PC-3 (cell line): Measurements from ENCODE around the gene PDZD2. TPM values are rescaled to one million over a fixed set of nuclear protein-coding genes. Genes with fewer than 3 reads are reported as not detected.

Experiments
- ATAC-seq: fragments of 200-7000 bp; cut with Tn5 transposase; 2 replicates; pipeline ENCODE4 v1.9.1; 2020; ENCODE audit warnings: mild to moderate bottlenecking, moderate library complexity
- BruUV-seq: library from RNA; stranded (reverse); fragments of 400-500 nt; replicated peaks from 2 replicates; lab custom pipeline; 2021; lab: Mats Ljungman, UMichigan
- CTCF ChIA-PET: fragments of 300-600 bp; sonication (Branson Sonifier 250); formaldehyde crosslinking; loops from one replicate; lab custom pipeline; 2022; ENCODE audit warnings: antibody characterized with exemption; lab: Charles Lee
- POLR2A ChIA-PET: fragments of 300-600 bp; sonication (Branson Sonifier 250); formaldehyde crosslinking; loops from one replicate; lab custom pipeline; 2022; ENCODE audit warnings: antibody characterized with exemption; ENCODE audit not compliant: unreplicated experiment; lab: Charles Lee
- DNase-seq: peaks from one replicate; pipeline ENCODE4 v3.0.0-alpha.2; 2015
- H2AFZ ChIP-seq: fragments of 300-600 bp; sonication (generic); 2 replicates; pipeline ENCODE4 v1.6.0; 2016; ENCODE audit warnings: antibody characterized with exemption, low read length
- H3F3A ChIP-seq: fragments of 300-600 bp; sonication (generic); one replicate; pipeline ENCODE4 v1.6.0; 2017; ENCODE audit warnings: antibody characterized with exemption, low read length, control low read depth, mild to moderate bottlenecking; ENCODE audit not compliant: unreplicated experiment
- H3K27ac ChIP-seq: fragments of 300-600 bp; sonication (generic); 2 replicates; pipeline ENCODE4 v1.5.1; 2016; ENCODE audit warnings: mild to moderate bottlenecking, low read length
- H3K27me3 ChIP-seq: fragments of 300-600 bp; sonication (generic); 2 replicates; pipeline ENCODE4 v1.6.1; 2016; ENCODE audit warnings: low read length, mixed read lengths
- H3K36me3 ChIP-seq: fragments of 300-600 bp; sonication (generic); 2 replicates; pipeline ENCODE4 v1.6.1; 2016; ENCODE audit warnings: low read depth, mixed run types, low read length, mixed read lengths
- H3K4me1 ChIP-seq: fragments of 300-600 bp; sonication (generic); 2 replicates; pipeline ENCODE4 v1.5.1; 2016; ENCODE audit warnings: low read length; ENCODE audit not compliant: insufficient read depth
- H3K4me2 ChIP-seq: fragments of 300-600 bp; sonication (generic); 2 replicates; pipeline ENCODE4 v1.6.0; 2016; ENCODE audit warnings: low read length
- H3K4me3 ChIP-seq: fragments of 300-600 bp; sonication (generic); 2 replicates; pipeline ENCODE4 v1.5.1; 2016; ENCODE audit warnings: mild to moderate bottlenecking, low read length, mixed read lengths
- H3K79me2 ChIP-seq: fragments of 300-600 bp; sonication (generic); 2 replicates; pipeline ENCODE4 v1.6.1; 2017; ENCODE audit warnings: low read length, mixed read lengths
- H3K9ac ChIP-seq: fragments of 300-600 bp; sonication (generic); 2 replicates; pipeline ENCODE4 v1.6.0; 2016; ENCODE audit warnings: mild to moderate bottlenecking, low read length
- H3K9me2 ChIP-seq: fragments of 300-600 bp; sonication (generic); replicated peaks from 2 replicates; pipeline ENCODE4 v1.6.1; 2016; ENCODE audit warnings: mixed run types, low read length, mixed read lengths
- H3K9me3 ChIP-seq: fragments of 300-600 bp; sonication (generic); 2 replicates; pipeline ENCODE4 v1.6.1; 2016; ENCODE audit warnings: low read length, mixed read lengths
- H4K20me1 ChIP-seq: fragments of 300-600 bp; sonication (generic); 2 replicates; pipeline ENCODE4 v1.6.1; 2016; ENCODE audit warnings: low read length, mixed read lengths
- CTCF ChIP-seq: fragments of 300-600 bp; sonication (generic); conservative IDR thresholded peaks from 2 replicates; pipeline ENCODE4 v1.5.1; 2017; ENCODE audit warnings: antibody characterized with exemption, low read depth, mild to moderate bottlenecking, low read length
- EZH2 ChIP-seq: fragments of 300-600 bp; sonication (generic); IDR thresholded peaks from one replicate; pipeline ENCODE4 v1.6.1; 2017; ENCODE audit warnings: antibody characterized with exemption, mild to moderate bottlenecking, low read length; ENCODE audit not compliant: unreplicated experiment
- EZH2phosphoT487 ChIP-seq: fragments of 300-600 bp; sonication (generic); IDR thresholded peaks from 2 replicates; pipeline ENCODE4 v1.6.1; 2018; ENCODE audit warnings: mild to moderate bottlenecking, antibody characterized with exemption, low read length, borderline replicate concordance
- intact Hi-C: fragments of 100-400 bp; cut with micrococcal nuclease; formaldehyde crosslinking; loops from 2 replicates; pipeline ENCODE4 v1.9.0; 2023
- total RNA-seq: library from RNA; depleted of rRNA; stranded (reverse); fragments of >200 nt; gene quantifications from 2 replicates; pipeline ENCODE4 v1.2.3, GENCODE V29; 2014

PDZD2 gene
- total RNA-seq, 1 experiment from 2014 or later: 2.0 TPM

GRCh38 chr5:31675472-31675871 lies 36.5 kb downstream of the PDZD2 start:
- H3K9ac ChIP-seq: no peak overlapping the region
- CTCF ChIA-PET: no interaction called here
- H3K9me2 ChIP-seq: no peaks in the 10 kb centered on the region
- H3K9me3 ChIP-seq: no peaks in the 10 kb centered on the region
- no TSS peak for BruUV-seq
- TF ChIP-seq CTCF (no peak), EZH2 (no peak), EZH2phosphoT487 (no peak)
- H3K79me2 ChIP-seq: no peaks in the 10 kb centered on the region
- H3K4me3 ChIP-seq: no peak overlapping the region
- H3F3A ChIP-seq: no peaks in the 10 kb centered on the region
- POLR2A ChIA-PET: no interaction called here
- H3K4me1 ChIP-seq: no peaks in the 10 kb centered on the region
- no peak for DNase-seq
- no peak overlapping the region for H2AFZ ChIP-seq
- no peaks in the 10 kb centered on the region for H3K36me3 ChIP-seq
- H4K20me1 ChIP-seq: no peaks in the 10 kb centered on the region
- no peak overlapping the region for H3K4me2 ChIP-seq
- intact Hi-C loops: no loop called here
- no peak for ATAC-seq
- no peak overlapping the region for H3K27ac ChIP-seq
- peaks cover 65% of the 10 kb centered on the region for H3K27me3 ChIP-seq

GRCh38 chr5:31678180-31678579 lies 39.2 kb downstream of the PDZD2 start:
- Histone ChIP-seq H3K36me3 (no peaks in the 10 kb centered on the region), H3K4me2 (no peak overlapping the region), H3K9me2 (no peaks in the 10 kb centered on the region), H2AFZ (no peak overlapping the region), H3K9ac (no peak overlapping the region), H3K79me2 (no peaks in the 10 kb centered on the region), H4K20me1 (no peaks in the 10 kb centered on the region), H3K4me1 (no peaks in the 10 kb centered on the region), H3F3A (no peaks in the 10 kb centered on the region), H3K9me3 (no peaks in the 10 kb centered on the region), H3K4me3 (no peak overlapping the region), H3K27me3 (peaks cover 63% of the 10 kb centered on the region), H3K27ac (no peak overlapping the region)
- ChIA-PET POLR2A (no interaction called here), CTCF (no interaction called here)
- ATAC-seq: no peak
- no peak for DNase-seq
- no peak for TF ChIP-seq EZH2
- no peak for TF ChIP-seq EZH2phosphoT487
- intact Hi-C loops: no loop called here
- BruUV-seq: no TSS peak

GRCh38 chr5:31680528-31680927 lies 41.6 kb downstream of the PDZD2 start:
- Histone ChIP-seq H3K27ac (no peak overlapping the region), H3F3A (no peaks in the 10 kb centered on the region), H3K4me2 (no peak overlapping the region), H3K4me1 (no peaks in the 10 kb centered on the region), H3K27me3 (peaks cover 66% of the 10 kb centered on the region), H3K36me3 (no peaks in the 10 kb centered on the region), H3K79me2 (no peaks in the 10 kb centered on the region), H3K4me3 (no peak overlapping the region), H3K9me2 (no peaks in the 10 kb centered on the region), H3K9ac (no peak overlapping the region), H2AFZ (no peak overlapping the region), H4K20me1 (no peaks in the 10 kb centered on the region), H3K9me3 (no peaks in the 10 kb centered on the region)
- ChIA-PET CTCF (no interaction called here), POLR2A (no interaction called here)
- intact Hi-C loops: no loop called here
- BruUV-seq: no TSS peak
- TF ChIP-seq EZH2phosphoT487: no peak
- TF ChIP-seq EZH2: no peak
- DNase-seq: no peak
- ATAC-seq: no peak

GRCh38 chr5:31682025-31682424 lies 43.1 kb downstream of the PDZD2 start:
- CTCF ChIA-PET: no interaction called here
- no peak for TF ChIP-seq EZH2
- TF ChIP-seq EZH2phosphoT487: no peak
- no peak for TF ChIP-seq CTCF
- H3K36me3 ChIP-seq: no peaks in the 10 kb centered on the region
- peaks cover 71% of the 10 kb centered on the region for H3K27me3 ChIP-seq
- H3F3A ChIP-seq: no peaks in the 10 kb centered on the region
- H3K4me2 ChIP-seq: no peak overlapping the region
- no peaks in the 10 kb centered on the region for H4K20me1 ChIP-seq
- no peaks in the 10 kb centered on the region for H3K9me2 ChIP-seq
- no peak overlapping the region for H3K4me3 ChIP-seq
- H3K9me3 ChIP-seq: no peaks in the 10 kb centered on the region
- intact Hi-C loops: no loop called here
- ATAC-seq (no peak), DNase-seq (no peak)
- POLR2A ChIA-PET: interaction anchor here (0.6 kb wide), 1 partner anchor 427 kb away, joined by 3 read pairs; no protein-coding TSS in a partner anchor
- no peak overlapping the region for H2AFZ ChIP-seq
- H3K4me1 ChIP-seq: no peaks in the 10 kb centered on the region
- no TSS peak for BruUV-seq
- H3K79me2 ChIP-seq: no peaks in the 10 kb centered on the region
- H3K27ac ChIP-seq: no peak overlapping the region
- no peak overlapping the region for H3K9ac ChIP-seq
